ENCODE results near the gene KIAA1328.

Gene KIAA1328

DNA sequence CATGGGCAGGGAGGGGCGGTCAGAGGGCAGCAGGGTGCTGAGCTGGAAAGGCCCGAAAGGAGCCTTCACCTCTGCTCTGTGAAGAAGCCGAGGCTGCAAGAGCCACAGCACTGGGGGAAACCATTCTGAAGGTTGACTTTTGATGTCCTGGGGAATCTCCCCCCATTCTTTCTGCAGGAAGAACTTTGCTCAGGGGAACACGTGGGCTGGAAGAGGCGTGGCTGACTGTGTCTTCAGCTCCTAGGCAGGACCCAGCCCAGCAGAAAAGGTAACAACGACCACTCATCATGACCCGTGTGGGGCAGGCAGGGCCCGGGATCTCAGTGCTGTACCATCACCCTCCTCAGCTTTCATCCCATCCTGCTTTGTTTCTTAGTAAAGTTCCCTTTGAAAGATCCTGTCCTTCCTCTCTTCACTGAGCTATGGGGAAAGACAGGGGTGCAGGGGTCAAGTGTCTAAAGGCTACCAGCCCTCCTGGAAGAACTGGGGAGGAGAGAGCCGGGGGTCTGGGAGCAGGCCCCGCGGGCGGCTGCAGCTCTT, 424.0 kb downstream of the KIAA1328 start:
- H3K27ac ChIP-seq = peak overlapping the region; percentile 22

DNA sequence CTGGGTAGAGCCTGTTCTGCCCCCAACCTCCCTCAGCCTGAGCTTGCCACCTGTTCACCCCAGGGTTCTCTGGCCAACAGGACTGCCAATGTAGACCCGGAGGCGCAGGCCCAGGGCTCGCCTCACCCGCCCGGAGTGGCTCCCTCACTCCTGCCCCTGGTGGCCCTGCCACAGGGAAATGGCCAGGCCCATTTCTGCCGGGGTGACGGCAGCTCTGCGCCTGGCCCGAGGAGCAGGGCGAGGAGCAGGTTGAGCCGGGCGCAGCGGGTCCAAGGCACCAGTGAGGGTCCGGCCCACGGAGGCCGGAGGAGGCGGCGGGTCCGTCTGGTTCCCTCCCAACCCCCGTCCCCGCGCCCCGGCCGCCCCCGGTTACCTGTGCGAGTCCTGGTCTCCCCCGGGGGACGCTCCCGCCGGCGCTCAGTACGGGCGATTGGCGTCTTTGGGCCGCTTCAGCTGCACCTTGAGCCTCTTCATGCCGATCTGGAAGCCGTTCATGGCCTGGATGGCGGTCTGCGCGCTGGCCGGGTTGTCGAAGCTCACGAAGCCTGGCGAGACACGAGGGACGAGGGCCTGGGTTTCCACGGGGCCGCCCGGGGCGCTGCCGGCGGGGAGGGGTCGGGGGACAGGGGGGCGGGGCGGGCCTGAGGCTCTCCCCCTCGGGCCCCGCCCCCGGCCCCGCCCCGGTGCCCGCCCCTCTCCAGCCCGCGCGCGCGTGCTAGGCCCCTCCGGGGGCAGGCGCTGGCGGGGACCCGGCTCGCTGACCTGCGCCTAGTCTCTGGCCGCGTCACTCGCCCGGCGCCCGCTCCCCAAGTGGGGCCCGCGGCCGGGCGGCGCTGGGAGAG, 424.7 kb downstream of the KIAA1328 start:
- Histone ChIP-seq H3K9me3 (ENCODE audit: control insufficient read depth, low read length) (no peaks in the 10 kb centered on the region), H3K36me3 (ENCODE audit: control insufficient read depth, insufficient read depth, low read length) (no peaks in the 10 kb centered on the region), H3K4me3 (ENCODE audit: low read depth, low read length) (peak overlapping the region; percentile 16), H3K4me1 (peaks cover 6% of the 10 kb centered on the region), H3K9ac (peak overlapping the region; percentile 46), H3K4me2 (ENCODE audit: low read length) (no peak overlapping the region), H2AFZ (peak overlapping the region; percentile 99), H3K79me2 (no peaks in the 10 kb centered on the region), H3K27me3 (ENCODE audit: control insufficient read depth, insufficient read depth, low read length) (no peaks in the 10 kb centered on the region), H3K27ac (peak overlapping the region; percentile 47)
- TF ChIP-seq, protein P1, sequence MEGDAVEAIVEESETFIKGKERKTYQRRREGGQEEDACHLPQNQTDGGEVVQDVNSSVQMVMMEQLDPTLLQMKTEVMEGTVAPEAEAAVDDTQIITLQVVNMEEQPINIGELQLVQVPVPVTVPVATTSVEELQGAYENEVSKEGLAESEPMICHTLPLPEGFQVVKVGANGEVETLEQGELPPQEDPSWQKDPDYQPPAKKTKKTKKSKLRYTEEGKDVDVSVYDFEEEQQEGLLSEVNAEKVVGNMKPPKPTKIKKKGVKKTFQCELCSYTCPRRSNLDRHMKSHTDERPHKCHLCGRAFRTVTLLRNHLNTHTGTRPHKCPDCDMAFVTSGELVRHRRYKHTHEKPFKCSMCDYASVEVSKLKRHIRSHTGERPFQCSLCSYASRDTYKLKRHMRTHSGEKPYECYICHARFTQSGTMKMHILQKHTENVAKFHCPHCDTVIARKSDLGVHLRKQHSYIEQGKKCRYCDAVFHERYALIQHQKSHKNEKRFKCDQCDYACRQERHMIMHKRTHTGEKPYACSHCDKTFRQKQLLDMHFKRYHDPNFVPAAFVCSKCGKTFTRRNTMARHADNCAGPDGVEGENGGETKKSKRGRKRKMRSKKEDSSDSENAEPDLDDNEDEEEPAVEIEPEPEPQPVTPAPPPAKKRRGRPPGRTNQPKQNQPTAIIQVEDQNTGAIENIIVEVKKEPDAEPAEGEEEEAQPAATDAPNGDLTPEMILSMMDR (IDR thresholded peaks at IDR 0.05) = no peak

More for the DNA sequence above, 424.0 kb downstream of the KIAA1328 start:
- H3K4me1 ChIP-seq = peaks cover 6% of the 10 kb centered on the region
- TF ChIP-seq, protein P1 (IDR thresholded peaks at IDR 0.05) = no peak
- H3K79me2 ChIP-seq = no peaks in the 10 kb centered on the region
- H3K4me3 ChIP-seq (ENCODE audit: low read depth, low read length) = no peak overlapping the region
- H2AFZ ChIP-seq = peak overlapping the region; percentile 99
- no peaks in the 10 kb centered on the region for H3K36me3 ChIP-seq (ENCODE audit: control insufficient read depth, insufficient read depth, low read length)
- H3K4me2 ChIP-seq (ENCODE audit: low read length) = no peak overlapping the region
- H3K9ac ChIP-seq = peak overlapping the region; percentile 46
- no peaks in the 10 kb centered on the region for H3K9me3 ChIP-seq (ENCODE audit: control insufficient read depth, low read length)
- no peaks in the 10 kb centered on the region for H3K27me3 ChIP-seq (ENCODE audit: control insufficient read depth, insufficient read depth, low read length)

DNA sequence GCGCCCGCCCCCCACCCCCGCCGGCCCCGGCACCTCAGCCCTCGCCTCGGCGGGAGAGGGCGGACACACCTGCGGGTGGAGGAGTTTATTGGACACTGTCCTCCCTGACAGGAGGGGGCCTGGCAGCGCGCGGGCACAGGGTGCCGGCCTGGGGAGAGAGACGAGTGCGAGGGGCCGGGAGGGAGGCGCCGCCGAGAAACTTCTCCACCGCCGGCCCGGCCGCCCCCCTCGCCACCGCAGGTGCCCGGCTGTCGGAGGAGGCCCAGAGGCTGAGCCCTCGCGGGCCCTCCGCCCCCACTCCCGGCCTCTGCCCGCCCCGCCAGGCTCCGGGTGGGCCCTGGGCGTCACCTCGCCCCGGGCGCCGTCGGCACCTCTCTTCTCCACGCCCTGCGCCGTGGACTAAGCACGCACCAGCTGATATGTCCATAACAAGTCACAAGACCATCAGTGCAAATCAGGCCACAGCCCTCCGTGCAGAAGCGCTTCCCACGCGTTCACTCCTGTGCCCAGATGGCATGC, 425.4 kb downstream of the KIAA1328 start:
- Histone ChIP-seq H2AFZ (peak overlapping the region; percentile 97), H3K9me3 (ENCODE audit: control insufficient read depth, low read length) (no peaks in the 10 kb centered on the region), H3K36me3 (ENCODE audit: control insufficient read depth, insufficient read depth, low read length) (no peaks in the 10 kb centered on the region), H3K4me2 (ENCODE audit: low read length) (peak overlapping the region; percentile 69), H3K9ac (peak overlapping the region; percentile 43), H3K4me3 (ENCODE audit: low read depth, low read length) (peak overlapping the region; percentile 34), H3K79me2 (no peaks in the 10 kb centered on the region), H3K27ac (peak overlapping the region; percentile 56), H3K27me3 (ENCODE audit: control insufficient read depth, insufficient read depth, low read length) (no peaks in the 10 kb centered on the region), H3K4me1 (peaks cover 6% of the 10 kb centered on the region)
- TF ChIP-seq, protein P1 (IDR thresholded peaks at IDR 0.05) = no peak

DNA sequence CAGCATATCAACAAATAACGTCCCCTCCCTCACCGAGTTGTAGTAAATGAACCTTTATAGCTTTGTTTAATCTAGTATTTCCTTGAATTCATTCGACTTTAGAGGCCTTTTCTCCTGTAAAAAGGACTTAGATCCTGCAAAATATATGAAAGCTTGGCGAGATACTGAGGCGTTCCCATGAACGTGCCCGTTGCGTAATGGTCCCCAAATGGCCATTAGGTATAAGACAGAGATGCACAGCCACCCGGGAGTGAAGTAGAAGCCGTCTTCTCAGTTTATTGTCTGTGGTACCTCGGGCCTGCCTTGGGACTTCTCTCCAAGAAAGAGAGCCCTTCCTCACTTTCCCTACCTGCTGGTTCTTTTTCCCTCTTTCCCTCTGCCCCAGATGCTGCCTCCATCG, 426.0 kb downstream of the KIAA1328 start:
- no peaks in the 10 kb centered on the region for H3K27me3 ChIP-seq (ENCODE audit: control insufficient read depth, insufficient read depth, low read length)
- TF ChIP-seq, protein P1 (IDR thresholded peaks at IDR 0.05) = no peak
- no peak overlapping the region for H3K4me3 ChIP-seq (ENCODE audit: low read depth, low read length)
- no peaks in the 10 kb centered on the region for H3K9me3 ChIP-seq (ENCODE audit: control insufficient read depth, low read length)
- H3K27ac ChIP-seq = peak overlapping the region; percentile 56
- H3K4me1 ChIP-seq = peaks cover 6% of the 10 kb centered on the region
- no peaks in the 10 kb centered on the region for H3K79me2 ChIP-seq
- no peak overlapping the region for H3K4me2 ChIP-seq (ENCODE audit: low read length)
- H3K36me3 ChIP-seq (ENCODE audit: control insufficient read depth, insufficient read depth, low read length) = no peaks in the 10 kb centered on the region
- peak overlapping the region; percentile 97 for H2AFZ ChIP-seq
- H3K9ac ChIP-seq = no peak overlapping the region
